Testis (tissue), 3 donors: ENCODE results near the gene GSTA4. TPM values are rescaled to one million over a fixed set of nuclear protein-coding genes. Genes with fewer than 3 reads are reported as not detected.
A peak's percentile ranks its signal among the peaks of the same experiment; 100 is the strongest.

Source experiments
- DNase-seq: peaks from one replicate; pipeline ENCODE4 v3.0.0-alpha.2; 2019
- H3K27ac ChIP-seq, 2 donors: fragments of 200-600 bp; sonication (generic); one replicate each; pipeline ENCODE4 v1.5.1; 2019
- H3K27me3 ChIP-seq: fragments of 200-600 bp; sonication (generic); one replicate; pipeline ENCODE4 v1.5.1; 2019
- H3K36me3 ChIP-seq: fragments of 200-600 bp; sonication (generic); one replicate; pipeline ENCODE4 v1.5.1; 2017; ENCODE audit warnings: low read depth; ENCODE audit errors: missing control alignments
- H3K4me1 ChIP-seq: fragments of 200-600 bp; sonication (generic); one replicate; pipeline ENCODE4 v1.5.1; 2019
- H3K4me3 ChIP-seq, 2 donors: fragments of 200-600 bp; sonication (generic); one replicate each; pipeline ENCODE4 v1.5.1; 2017 to 2019
- H3K9me3 ChIP-seq: fragments of 200-600 bp; sonication (generic); one replicate; pipeline ENCODE4 v1.5.1; 2017
- POLR2A ChIP-seq: fragments of 450-650 bp; IDR thresholded peaks from one replicate; pipeline ENCODE4 v1.6.1; 2017; ENCODE audit warnings: antibody characterized with exemption, mild to moderate bottlenecking, moderate library complexity
- WGBS, 2 donors: methylation state at CpG; one replicate each; pipeline ENCODE4 v1.1.5; 2018; 5-methylcytosine and 5-hydroxymethylcytosine counted together
- intact Hi-C: fragments of 100-400 bp; cut with DNase I; formaldehyde crosslinking; loops from one replicate; pipeline ENCODE4 v1.15.1; 2023; ENCODE audit warnings: low total_unique reads
- polyA plus RNA-seq: library from polyadenylated mRNA; stranded (reverse); fragments of 350-450 nt; fragmentation: Illumina TruSeq; extraction: RNeasy Lipid Tissue Mini Kit (QIAGEN cat#74804); gene quantifications from one replicate; pipeline ENCODE4 v1.2.3, GENCODE V29; 2014; ENCODE audit warnings: low read depth, low replicate concordance; ENCODE audit not compliant: insufficient read depth
- total RNA-seq, 2 donors: library from RNA; depleted of rRNA; stranded (reverse); fragments of >200 nt; gene quantifications; one replicate each; pipeline ENCODE4 v1.2.3, GENCODE V29; 2016
- TF ChIP-seq, protein P1 (sequence below), 3 experiments: fragments of 450-650 bp in 2 of 3; fragments of 200-600 bp in 1 of 3; sonication (generic) in 1 of 3; IDR thresholded peaks; one replicate each; pipeline ENCODE4 v1.5.1; 2016 to 2019; ENCODE audit warnings: antibody characterized with exemption in 3 of 3, mild to moderate bottlenecking in 2 of 3, moderate library complexity in 1 of 3

The GSTA4 gene
- total and polyA plus RNA-seq, 3 donors from 2014 or later: 63.1 to 91.5 (median 87.3) TPM

DNA sequence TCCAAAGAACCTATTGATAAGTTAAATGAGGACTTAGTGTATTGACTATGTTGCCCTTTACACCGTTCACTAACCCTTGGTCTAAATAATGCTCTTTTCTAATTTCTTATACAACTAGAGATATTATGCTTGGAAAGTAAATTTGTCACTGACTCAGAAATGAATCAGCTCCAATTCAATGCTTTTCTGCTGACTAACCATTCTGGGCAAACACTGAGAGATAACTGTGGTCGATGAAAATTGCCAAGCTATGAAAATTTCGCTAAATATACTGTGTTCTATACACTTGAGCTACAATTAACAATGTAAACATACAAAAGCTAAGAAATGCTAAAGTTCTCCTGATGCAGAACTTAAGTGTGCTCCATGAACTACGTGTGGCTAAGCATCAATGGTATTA is 47.0 kb upstream of the GSTA4 start:
- DNase-seq: no peak
- Histone ChIP-seq H3K27me3 (no peaks in the 10 kb centered on the region), H3K4me1 (peaks cover 4% of the 10 kb centered on the region), H3K27ac (no peak overlapping the region), H3K36me3 (no peaks in the 10 kb centered on the region), H3K4me3 (no peak overlapping the region), H3K9me3 (no peaks in the 10 kb centered on the region)
- intact Hi-C loops: no loop called here
- no peak for TF ChIP-seq POLR2A
- TF ChIP-seq, protein P1, sequence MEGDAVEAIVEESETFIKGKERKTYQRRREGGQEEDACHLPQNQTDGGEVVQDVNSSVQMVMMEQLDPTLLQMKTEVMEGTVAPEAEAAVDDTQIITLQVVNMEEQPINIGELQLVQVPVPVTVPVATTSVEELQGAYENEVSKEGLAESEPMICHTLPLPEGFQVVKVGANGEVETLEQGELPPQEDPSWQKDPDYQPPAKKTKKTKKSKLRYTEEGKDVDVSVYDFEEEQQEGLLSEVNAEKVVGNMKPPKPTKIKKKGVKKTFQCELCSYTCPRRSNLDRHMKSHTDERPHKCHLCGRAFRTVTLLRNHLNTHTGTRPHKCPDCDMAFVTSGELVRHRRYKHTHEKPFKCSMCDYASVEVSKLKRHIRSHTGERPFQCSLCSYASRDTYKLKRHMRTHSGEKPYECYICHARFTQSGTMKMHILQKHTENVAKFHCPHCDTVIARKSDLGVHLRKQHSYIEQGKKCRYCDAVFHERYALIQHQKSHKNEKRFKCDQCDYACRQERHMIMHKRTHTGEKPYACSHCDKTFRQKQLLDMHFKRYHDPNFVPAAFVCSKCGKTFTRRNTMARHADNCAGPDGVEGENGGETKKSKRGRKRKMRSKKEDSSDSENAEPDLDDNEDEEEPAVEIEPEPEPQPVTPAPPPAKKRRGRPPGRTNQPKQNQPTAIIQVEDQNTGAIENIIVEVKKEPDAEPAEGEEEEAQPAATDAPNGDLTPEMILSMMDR (IDR thresholded peaks at IDR 0.05): no peak
- 61 to 67% methylated on average over 4 of the region's 4 CpGs for WGBS, 2 donors

- 96 to 97% methylated on average over 4 of the region's 4 CpGs for WGBS, 2 donors
- DNase-seq: no peak
- peaks cover 4% of the 10 kb centered on the region for H3K4me1 ChIP-seq
- TF ChIP-seq, protein P1 (IDR thresholded peaks at IDR 0.05): no peak
- TF ChIP-seq POLR2A: no peak
- H3K4me3 ChIP-seq: no peak overlapping the region
- H3K36me3 ChIP-seq: no peaks in the 10 kb centered on the region
- H3K9me3 ChIP-seq: no peaks in the 10 kb centered on the region
- no peaks in the 10 kb centered on the region for H3K27me3 ChIP-seq
- no peak overlapping the region for H3K27ac ChIP-seq
- intact Hi-C loops: no loop called here
Observed at GRCh38 chr6:53041356-53041755, 46.3 kb upstream of the GSTA4 start.

DNA sequence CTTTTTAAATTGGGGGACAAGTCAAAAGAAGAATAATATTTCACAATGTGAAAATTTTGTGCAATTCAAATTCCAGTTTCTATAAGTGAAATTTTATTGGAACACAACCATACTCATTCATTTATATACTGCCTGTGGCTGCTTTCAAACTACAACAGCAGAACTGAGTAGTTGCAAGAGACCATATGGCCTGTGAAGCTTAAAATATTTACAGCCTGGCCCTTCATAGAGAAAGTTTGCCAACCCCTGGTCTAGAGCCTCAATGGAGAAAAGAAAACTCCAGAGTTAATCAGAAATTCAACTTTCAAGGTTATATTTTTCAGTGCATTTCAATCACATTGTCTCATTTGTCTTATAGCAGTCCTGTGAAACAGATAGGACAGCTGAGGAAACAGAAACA is 43.5 kb upstream of the GSTA4 start:
- H3K36me3 ChIP-seq: no peaks in the 10 kb centered on the region
- no peaks in the 10 kb centered on the region for H3K27me3 ChIP-seq
- no peaks in the 10 kb centered on the region for H3K9me3 ChIP-seq
- H3K27ac ChIP-seq: no peak overlapping the region
- no peak for TF ChIP-seq POLR2A
- TF ChIP-seq, protein P1 (IDR thresholded peaks at IDR 0.05): no peak
- intact Hi-C loops: no loop called here
- H3K4me1 ChIP-seq: peaks cover 12% of the 10 kb centered on the region
- H3K4me3 ChIP-seq: no peak overlapping the region
- DNase-seq: no peak

DNA sequence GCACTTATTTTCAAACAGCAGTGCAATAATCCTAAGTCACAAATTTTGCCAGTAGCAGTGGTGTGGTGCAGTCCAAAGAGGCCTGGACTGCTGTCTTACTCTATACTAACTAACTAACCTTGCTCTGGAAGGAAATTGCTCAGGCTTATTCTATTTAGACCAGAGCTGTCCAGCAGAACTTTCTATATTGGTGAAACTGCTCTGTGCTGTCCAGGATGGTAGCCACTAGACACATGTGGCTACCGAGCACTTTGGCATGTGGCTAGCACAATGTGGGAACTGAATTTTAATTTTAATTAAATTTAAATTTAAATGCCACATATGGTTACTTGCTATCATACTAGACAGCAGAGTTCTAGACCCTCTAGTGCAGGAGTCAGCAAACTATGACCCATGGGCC is 43.1 kb upstream of the GSTA4 start:
- intact Hi-C loops: no loop called here
- no peaks in the 10 kb centered on the region for H3K27me3 ChIP-seq
- H3K27ac ChIP-seq: no peak overlapping the region
- H3K4me1 ChIP-seq: peaks cover 12% of the 10 kb centered on the region
- H3K36me3 ChIP-seq: no peaks in the 10 kb centered on the region
- no peak overlapping the region for H3K4me3 ChIP-seq
- TF ChIP-seq POLR2A: no peak
- TF ChIP-seq, protein P1 (IDR thresholded peaks at IDR 0.05): no peak
- DNase-seq: no peak
- 68 to 94% methylated on average over 1 of the region's 1 CpG for WGBS, 2 donors
- no peaks in the 10 kb centered on the region for H3K9me3 ChIP-seq

GRCh38 chr6:53035549-53036213 is 40.6 kb upstream of the GSTA4 start:
- Histone ChIP-seq H3K4me3 (no peak overlapping the region), H3K27ac (peak overlapping the region; percentile 7 to 23), H3K9me3 (no peaks in the 10 kb centered on the region), H3K4me1 (peaks cover 8% of the 10 kb centered on the region), H3K27me3 (no peaks in the 10 kb centered on the region), H3K36me3 (peaks cover 4% of the 10 kb centered on the region)
- peak; percentile 72 for DNase-seq
- intact Hi-C loops: no loop called here
- 39 to 64% methylated on average over 8 of the region's 8 CpGs for WGBS, 2 donors
- TF ChIP-seq, protein P1 (IDR thresholded peaks at IDR 0.05): no peak
- TF ChIP-seq POLR2A: no peak
